Endothelial cell of coronary artery (primary cell): ENCODE measurements around the gene NAA20. TPM values are rescaled to one million over a fixed set of nuclear protein-coding genes. Genes with fewer than 3 reads are reported as not detected.

Source experiments
- total RNA-seq: library from RNA; depleted of rRNA; stranded (reverse); fragments of >200 nt; gene quantifications from 2 replicates; pipeline ENCODE4 v1.2.3, GENCODE V29; 2014

NAA20 gene, protein sequence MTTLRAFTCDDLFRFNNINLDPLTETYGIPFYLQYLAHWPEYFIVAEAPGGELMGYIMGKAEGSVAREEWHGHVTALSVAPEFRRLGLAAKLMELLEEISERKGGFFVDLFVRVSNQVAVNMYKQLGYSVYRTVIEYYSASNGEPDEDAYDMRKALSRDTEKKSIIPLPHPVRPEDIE
- total RNA-seq, result 53.3 and 53.5 TPM in 2 replicates

GRCh38 chr20:20017001-20017843 is at the start of gene NAA20:
TSS of gene NAA20 (plus strand) at chr20:20017362. CDS start at chr20:20017397, 35 bp downstream.

DNA sequence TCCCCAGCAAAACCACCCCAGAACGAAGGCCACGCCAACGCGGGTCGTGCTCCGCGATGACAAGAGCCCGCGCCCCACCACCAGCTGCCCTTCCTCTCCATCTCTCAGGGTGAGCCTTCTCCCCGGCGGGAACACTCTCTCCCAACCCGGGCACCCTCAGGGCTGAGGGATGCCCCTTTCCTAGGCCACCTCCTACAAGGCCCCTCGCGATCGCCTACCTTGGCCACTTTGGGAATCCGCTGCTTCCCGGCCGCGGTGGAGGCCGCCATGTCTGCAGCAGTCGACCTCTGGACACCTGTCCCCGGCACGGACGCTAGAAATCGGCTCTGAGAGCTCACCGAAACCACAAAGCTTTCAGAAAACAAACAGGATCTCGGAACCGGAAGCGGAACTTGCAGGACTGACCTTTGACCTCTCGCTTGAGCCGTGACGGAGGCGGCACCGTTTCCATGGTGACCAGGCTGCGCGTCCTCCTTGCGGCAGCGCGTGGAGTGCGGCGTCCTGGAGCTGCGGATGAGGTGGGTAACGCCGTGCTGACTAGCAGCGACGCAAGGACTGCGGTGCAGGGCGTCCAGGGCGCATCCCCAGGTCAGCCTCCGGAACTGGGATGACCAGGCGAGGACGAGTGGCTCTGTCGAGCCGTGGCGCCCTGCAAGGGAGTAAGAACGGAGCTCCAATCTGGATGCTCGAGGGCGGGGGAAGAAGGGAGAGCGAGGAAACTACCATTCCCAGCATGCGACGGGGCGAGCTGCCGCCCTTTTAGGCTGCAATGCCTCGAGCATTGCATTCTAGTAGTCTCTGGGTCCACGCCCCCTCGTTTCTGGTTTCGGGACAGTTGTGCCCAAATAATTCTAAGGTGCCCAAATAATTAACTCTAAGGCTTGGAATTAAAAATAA is 35.2 kb downstream of the NAA20 start, which contains the start of the genes CFAP61 and CRNKL1:
Gene CFAP61 (plus strand): TSS at position 459 of the 897 bp plus-strand sequence. CDS start 4,122 bp downstream, outside the sequence.
Gene CRNKL1 (minus strand): TSS at position 393 of the 897 bp plus-strand sequence. CDS start 124 bp downstream, at position 269.

Other genes with a start within 250 kb of the NAA20 start
- gene CRNKL1, start 35.1 kb downstream of the NAA20 start, total RNA-seq, result 24.7 and 27.2 TPM in 2 replicates
- gene CFAP61, start 35.2 kb downstream of the NAA20 start, total RNA-seq, result not detected in 2 replicates